ENCODE data around the gene RAB11FIP4.

The RAB11FIP4 gene

DNA sequence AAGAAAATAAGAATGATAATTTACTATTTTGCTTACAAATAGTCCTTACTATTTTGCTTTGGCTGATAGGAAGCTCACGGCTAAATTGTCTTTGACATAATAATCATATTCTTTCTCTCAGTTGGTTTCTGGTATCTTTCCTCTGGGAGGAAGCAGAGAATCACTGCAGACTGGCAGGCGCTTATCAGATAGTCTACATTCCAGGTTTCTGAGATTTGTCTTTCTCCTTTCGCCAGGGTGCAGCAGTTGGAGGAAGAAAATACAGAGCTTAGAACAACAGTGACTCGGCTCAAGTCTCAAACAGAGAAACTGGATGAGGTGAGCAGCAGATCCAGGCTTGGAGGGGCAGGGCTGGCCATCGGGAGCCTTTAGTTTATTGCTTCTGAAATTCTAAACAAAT is 136.1 kb downstream of the RAB11FIP4 start:
- no peak for DNase-seq

DNA sequence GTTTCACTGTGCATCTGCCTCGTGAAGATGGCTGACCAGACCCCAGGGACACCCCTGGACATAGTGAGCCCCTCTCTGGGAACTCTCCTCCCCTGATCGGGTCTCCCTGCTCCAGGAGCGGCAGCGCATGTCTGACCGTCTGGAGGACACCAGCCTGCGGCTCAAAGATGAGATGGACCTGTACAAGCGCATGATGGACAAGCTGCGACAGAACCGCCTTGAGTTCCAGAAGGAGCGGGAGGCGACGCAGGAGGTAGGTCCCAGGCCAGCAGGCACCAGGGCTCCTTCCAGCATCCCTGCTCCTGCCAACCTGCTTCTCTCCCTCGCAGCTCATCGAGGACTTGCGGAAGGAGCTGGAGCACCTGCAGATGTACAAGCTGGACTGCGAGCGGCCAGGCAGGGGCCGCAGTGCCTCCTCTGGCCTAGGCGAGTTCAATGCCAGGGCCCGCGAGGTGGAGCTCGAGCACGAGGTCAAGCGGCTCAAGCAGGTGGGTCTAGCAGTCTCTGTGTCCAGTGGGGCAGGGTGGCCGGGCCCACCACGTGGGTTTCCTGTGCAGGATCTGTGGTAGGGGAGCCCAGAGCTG is 136.9 kb downstream of the RAB11FIP4 start:
- DNase-seq = no peak

DNA sequence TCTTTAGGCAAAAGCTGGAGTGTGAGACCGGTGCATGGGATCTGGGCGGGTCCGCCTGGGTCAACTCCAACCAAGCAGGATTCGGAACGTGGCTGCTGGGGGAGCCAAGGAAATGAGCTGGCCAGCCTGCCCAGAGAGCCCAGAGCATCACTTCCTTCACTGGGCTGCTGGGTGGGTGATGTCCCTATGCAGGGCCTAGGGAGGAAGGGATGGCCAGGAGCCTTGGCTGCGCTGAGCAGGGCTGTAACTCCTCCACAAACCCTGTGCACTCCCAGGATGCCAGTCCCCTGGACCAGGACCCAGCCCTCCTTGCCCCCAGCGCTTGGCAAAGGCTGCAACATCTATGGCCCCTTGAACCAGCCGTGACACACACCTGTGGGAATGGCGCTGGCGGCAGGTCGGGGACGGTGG is 138.4 kb downstream of the RAB11FIP4 start:
- no peak for DNase-seq

DNA sequence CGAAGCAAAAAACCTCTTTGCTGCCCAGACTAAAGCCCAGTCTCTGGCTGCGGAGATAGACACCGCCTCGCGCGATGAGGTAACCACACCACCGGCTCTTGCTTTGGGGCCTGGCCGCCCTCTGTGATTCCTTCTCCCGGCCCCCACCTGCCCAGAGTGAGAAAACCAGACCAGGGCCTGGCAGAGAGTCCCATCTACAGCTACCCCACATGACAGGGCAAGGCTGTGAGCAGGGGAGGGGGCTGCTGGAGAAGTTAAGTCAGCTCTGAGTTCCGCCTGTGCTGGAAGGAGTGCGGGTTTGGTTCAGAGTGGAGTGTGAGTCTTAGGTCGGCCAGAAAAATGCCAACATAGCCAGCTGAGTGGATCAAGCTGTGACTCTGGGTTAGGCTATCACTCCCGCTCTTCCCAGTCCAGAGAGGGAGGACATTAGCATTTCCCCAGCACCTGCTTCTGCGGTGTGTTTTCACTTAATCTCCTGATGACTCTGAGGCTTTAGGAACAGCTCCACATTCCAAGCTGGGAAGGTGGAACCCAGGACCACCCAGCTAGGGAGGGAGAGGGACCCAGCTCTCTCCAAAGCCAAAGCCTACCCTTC is 139.0 kb downstream of the RAB11FIP4 start:
- no peak for DNase-seq

DNA sequence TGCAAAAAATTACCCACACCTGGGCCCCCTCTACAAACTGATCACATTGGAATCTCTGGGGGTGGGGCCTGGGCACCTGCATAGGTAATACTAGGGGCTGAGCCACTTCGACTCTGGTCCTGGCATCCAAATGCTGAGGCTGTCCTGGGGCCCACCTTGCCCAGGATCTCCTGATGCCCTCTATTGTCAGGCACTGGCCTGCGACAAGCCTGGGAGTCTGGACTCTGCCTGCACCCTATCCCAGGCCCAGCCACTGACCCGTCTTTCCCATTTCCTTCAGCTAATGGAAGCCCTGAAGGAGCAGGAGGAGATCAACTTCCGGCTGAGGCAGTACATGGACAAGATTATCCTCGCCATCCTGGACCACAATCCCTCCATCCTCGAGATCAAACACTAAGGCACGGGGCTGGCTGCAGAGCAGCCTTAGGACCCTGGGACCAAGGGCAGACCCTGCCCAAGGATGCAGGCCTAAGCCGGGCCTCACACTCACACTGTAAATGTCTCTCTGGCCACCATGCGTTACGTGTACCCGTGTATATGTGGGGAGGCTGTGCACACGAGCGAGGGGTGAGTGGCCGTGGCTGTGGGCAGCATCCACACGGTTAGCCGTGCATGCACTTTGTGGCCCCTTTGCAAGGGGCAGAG is 140.0 kb downstream of the RAB11FIP4 start:
- no peak for DNase-seq

DNA sequence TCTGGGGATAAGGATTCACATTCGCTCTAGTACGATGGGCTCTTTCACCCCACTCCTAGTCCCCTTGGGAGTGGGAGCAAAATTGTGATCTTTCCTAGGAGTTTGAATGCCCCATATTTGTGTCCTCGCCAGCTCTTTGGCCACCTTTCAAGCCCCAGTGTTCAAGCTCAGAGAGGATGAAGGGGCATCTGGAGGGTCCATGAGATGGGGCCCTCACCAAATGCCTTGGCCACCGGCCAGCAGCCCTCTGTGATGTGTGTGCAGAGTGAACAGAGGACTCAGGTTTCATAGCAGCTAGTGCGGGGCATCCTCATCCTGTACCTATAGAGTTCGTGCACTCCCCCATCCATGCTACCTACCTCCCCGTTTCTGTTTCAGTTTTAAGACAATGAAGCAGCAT is 140.6 kb downstream of the RAB11FIP4 start:
- no peak for DNase-seq

DNA sequence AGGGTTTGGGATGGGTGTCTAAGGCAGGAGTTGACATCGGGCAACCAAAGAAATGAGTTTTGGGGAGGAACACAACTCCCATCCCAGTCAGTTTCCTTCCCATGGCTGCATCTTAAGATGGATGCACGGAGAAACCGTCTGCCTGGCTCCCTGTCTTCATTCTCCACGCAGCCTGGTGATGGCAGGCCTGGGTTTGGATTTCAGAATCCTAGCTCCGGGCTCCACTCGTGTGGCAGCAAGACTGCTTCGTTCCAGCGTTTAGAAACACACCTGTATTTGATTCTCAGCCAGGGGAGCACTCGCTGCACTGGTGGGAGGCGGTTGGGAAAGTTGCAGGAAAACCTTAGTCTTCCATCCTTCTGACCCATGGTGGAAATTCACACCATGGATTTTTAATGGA is 141.1 kb downstream of the RAB11FIP4 start:
- DNase-seq = no peak

DNA sequence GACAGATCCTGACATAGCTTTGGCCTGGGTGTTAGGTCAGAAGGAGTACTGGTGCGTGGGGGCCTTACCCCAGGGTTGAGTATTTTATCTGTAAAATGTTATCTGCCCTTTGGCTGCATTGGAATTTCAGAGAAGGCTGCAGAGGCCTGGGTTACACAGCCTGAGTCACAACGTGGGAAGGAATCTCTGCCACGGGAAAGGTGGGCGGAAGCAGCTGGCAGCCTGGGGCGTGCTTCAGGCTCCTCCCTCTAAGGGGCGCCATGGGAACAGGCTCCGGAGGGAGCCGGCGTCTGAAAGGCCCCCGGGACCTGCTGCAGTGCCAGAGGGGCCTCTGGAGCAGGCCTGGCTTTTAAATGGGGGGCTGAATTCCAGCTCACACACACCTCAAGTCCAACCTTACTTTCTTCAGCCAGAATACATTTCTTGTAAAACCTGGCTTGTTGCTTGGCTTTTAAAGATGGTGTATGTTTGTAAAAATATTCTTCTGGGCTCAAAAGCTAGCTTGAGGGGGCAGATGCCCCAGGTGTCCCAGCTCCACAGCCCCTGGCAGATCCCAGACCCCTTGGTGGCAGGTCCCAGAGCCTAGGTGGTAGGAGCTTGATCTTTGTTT is 142.2 kb downstream of the RAB11FIP4 start:
- no peak for DNase-seq

DNA sequence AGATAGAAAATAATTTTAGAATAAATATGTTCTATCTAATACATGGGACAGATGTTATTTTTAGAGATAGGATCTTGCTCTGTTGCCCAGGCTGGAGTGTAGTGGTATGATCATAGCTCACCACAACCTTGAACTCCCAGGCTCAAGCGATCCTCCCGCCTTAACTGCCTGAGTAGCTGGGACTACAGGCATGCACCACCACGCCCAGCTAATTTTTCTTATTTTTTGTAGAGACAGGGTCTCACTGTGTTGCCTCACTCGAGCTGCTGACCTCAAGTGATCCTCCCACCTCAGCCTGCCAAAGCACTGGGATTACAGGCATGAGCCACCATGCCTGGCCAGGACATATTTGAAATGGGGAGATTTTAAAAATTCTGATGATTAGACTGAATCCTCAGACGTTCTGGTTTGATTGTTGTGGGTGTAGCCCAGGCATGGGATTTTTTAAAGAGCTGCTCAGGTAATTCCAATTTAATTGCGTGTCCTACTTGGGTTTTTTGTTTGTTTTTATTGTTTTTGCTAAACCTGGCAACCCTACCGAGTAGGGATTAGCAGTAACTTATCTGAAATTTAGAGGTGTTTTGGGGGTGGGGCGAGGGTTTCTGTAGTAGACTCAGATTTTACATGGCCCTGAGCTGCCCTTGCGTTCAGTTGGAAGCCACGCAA is 142.9 kb downstream of the RAB11FIP4 start:
- no peak for DNase-seq

DNA sequence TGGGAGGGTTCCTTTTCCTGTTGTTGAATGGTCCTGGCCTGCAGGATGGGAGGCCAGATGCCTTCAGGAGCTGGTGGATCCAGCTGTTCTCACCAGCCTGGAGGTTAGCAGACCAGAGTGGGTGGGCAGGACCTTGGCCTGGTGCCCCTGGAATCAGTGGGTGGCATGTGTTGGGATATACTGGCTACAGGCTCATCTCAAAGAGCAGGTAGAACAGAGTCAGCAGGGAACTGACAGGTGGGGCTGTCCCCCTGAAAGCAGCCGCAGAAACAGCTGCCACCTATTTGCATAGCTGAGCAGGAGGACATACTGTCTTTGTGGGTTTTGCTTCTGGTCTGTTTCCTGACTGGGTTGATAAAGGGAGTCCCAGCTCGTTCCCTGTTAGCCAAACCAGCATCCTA is 144.1 kb downstream of the RAB11FIP4 start:
- no peak for DNase-seq

DNA sequence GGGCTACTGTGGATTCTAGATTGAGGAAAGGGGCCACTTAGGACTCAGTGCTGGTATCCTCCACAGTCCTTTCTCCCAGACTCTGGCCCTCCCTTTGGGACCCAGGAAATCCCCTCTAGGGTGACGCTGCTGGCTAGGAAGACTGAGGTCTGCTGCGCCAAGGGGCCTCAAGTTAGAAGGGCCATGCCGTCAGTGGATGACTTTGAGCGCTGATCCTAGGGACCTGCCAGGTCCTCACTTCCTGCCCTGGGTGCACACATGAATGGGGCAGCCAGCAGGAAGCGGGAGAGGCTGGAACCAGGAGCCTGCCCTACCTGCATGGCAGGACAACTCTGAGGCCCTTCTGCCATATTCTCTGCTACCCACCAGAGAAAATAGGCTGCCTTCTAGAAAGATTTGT is 145.0 kb downstream of the RAB11FIP4 start:
- DNase-seq = no peak

DNA sequence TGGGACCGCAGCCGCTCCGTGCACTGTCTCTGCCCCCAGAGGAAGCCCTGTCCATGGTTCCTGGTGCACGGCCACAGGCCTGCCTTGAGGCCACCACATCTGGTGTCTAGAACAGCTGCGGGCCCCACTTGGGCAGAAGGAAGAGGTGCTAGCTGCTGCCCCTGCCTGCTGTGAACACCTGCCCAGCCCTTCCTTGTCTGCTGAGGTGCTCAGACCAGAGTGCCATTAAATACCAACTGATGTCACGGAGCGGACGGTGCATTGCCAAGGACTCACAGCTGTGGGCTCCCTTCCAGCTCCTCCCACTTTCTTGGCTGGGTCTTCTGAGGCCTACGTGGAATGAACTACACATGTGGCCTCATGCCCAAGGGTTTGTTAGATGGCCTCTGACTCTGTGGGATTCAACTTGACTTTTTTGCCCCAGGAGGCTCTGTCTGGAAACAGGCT is 146.1 kb downstream of the RAB11FIP4 start:
- no peak for DNase-seq

DNA sequence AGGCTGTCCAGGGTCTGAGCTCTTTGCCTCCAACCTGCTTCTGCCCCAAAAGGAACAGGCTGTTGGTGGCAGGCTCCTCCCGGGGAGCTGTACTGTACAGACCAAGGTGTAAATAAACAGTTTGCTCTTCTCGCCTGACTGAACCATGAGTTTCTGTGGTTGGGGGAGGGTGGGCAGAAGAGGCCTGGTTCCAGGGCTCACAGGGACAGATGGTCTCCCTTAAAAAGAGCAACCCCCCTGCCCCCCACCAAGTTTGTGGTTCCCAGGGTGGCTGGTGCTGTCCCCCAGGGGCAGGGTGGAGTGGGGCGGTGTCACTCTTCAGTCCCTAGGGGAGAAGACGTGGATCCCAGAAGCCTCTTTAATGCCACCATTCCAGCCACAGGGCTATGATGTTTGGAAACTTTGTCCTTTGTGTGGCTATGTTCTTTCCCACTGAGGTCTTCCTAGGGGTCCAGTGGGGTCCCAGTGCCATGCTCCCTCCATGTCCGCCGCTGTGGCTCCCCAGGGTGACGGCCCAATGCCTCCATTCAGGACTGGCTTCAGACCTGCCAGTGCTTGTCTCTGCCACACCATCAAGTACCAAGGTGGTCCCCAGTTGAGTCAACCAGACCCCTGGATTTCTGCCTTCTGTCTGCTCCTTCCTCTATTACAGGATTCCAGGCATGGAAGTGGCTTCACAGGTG is 146.7 kb downstream of the RAB11FIP4 start:
- peak; percentile 55 for DNase-seq

DNA sequence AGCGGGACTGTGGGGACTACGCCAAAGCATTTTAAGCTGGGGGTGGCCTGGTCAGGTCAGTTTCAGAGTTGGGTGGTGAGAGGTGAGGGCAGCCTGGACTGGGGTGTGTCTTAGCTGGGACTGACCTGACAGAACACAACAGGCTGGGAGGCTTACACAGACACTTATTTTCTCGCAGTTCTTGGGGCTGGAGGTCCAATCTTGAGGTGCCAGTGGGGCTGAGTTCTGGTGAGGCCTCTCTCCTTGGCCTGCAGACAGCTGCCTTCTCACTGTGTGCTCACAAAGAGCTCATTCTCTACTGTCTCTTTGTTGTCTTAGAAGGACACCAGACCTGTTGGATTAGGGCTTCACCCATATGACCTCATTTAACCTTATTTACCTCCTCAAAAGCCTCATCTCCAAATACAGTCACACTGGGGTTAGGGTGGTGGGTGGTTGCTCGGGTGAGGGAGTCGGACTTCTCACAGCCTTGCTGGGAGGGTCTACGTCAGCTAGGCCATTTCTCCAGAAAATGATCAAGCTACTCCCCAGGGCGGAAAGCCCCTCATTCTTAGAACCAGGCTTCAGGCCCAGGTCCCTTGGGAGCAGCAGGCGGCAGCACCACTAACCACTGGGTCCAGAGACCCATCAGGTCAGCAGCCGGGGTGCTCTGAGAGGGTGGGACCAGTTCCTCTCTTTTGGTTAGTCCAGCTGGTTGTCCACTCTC is 149.3 kb downstream of the RAB11FIP4 start:
- no peak for DNase-seq

DNA sequence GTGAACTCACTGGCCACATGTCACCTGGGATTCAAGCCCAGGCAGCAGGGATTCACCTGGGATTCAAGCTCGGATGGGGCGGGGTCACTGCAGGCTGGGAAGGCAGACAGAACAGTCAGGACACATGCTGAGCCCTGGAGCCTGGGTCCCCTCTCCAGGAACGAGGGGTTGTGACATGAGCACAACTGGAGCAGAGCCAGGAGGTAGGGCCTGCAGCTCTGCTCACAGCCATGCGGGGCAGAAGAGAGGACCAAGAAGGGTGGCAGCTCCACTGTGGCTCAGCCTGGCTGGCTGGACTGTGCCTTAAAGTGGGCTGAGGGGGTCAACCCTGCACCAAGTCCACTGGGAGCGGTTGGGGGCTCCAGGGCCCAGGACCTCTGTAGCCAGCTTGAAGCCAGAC is 150.1 kb downstream of the RAB11FIP4 start:
- no peak for DNase-seq

DNA sequence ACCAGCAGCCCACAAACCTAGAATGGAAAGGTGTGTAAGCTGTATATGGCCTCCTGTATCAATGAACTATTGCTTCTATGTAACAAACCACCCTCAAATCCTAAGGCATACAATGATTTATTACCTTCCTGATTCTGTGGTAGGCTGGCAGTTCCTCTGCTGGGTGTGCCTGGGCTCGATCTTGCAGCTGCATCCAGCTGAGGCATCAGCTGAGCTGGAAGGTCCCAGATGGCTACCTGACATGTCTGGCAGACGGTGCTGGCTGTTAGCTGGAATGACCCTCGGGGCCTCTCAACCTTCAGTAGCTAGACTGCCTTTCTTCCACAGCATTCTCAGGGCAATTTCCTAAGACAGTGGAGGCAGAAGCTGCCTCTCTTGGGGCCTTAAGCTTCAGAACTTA is 152.7 kb downstream of the RAB11FIP4 start:
- no peak for DNase-seq

DNA sequence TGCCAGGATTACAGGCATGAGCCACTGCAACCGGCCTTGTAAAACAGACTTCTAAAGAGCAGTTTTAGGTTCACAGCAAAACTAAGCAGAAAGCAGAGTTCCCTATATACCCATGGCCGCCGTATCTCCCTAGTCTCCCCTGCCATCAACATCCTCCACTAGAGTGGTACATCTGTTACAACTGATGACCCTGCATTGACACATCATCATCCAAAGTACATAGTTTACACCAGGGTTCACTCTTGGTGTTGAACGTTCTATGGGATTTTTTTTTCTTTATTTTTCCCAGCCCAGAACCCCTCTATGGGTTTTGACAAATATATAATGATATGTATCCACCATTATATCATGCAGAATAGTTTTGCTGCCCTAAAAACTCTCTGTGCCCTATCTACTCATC is 155.2 kb downstream of the RAB11FIP4 start:
- no peak for DNase-seq

DNA sequence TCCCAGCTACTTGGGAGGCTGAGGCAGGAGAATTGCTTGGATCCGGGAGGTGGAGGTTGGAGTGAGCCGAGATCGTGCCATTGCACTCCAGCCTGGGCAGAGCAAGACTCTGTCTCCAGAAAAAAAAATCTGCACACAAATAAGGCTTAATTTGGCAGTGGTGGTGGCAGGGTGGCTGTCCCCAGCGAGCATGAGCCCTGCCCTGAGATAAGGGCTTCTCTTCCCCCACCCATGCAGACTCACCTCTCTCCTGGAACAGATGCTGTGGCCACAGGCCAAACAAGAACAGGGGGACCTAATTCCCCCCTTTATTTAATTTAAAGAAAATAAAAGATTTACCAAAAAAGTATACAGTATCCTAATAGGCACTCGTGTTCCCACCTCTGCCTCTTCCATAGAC is 157.2 kb downstream of the RAB11FIP4 start:
- no peak for DNase-seq

DNA sequence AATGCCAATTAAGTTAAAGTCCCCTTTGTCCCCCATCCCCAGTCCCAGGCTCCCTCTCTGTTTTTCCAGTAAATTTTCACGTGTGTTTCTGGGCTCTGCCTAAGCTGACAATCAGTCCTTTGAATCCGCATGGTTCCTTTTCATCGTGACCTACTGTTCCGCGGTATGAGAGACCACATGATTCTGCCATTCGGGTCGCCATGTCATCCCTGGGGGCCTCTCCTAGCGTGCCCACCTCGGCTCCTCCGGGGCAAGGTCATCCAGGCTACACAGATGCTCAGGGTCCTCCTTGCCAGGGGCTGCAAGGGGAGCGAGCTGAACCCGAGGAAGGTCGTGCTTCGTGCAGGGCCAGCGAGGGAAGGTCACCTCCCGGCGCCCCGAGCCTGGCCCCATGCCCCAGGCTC is 157.6 kb downstream of the RAB11FIP4 start:
- no peak for DNase-seq

DNA sequence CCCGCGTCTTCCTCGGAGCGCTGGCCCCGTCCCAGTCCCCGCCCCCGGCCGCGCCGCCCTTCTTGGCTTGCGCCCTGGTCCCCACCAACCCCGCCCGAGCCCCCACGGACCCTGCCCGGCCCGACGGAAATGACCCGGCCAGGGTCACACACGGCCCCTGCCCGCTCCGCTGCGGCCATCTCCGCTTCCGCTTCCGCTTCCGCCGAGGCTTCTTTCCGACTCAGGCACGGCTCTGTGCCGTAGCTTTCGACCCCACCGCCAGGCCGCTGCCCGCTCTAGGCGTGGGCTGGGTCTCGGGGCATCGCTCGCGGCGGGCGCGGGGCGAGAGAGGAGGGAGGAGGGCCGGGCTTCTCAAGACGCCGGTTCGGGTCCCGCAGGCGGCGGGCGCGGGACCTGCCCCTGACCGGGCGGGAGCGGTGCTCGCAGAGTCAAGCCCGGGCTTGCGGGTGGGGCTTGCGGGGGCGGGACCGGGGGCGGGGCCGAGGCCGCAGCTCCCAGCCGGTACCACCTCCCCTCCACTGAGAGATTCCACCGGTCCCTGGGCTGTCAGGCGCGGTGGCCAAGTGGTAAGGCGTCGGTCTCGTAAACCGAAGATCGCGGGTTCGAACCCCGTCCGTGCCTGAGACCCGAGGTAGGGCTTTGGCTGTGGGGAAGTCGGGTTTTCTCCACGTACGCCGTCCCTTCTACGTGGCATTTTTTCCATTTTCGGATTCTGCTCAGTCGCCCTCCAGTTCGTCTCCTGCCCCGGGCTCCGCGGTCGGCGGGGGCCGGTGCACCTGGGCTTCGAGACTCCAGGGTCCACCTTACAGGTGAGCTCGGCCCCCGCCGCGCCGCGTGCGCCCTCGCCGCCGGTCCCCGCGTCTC is 158.3 kb downstream of the RAB11FIP4 start:
- DNase-seq = peak; percentile 39

DNA sequence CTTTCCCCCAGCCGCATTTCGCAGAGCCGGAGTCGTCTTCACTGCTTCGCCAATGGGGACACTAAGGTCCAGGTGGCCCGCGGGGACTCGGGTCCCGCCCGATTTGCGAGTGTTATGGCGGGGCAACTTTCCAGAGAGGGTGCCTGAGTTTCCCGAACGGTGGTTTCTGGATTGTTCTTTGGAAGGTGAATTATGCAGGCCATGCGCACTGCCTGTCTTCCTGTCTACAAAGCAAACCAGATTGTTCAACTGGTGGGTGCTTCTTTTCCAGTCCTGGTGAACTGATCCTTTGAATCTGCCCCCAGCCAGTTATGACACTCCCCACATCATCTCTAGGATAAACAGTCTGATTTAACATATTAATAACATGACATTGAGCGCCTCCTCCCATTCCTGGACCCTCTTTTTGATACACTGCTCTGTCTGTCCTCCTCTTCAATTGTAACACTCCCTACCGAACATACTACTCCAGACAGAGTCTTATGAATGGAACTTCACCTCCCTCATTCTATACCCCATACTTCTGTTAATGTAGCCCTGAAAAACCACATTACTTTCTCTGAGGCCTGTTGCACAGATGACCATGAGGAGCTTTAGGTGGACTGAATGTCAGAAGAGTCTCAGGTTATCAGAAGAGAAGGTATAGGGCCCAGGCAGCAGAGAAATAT is 159.0 kb downstream of the RAB11FIP4 start:
- no peak for DNase-seq
